ENCODE data around the gene SULT1E1. TPM values are rescaled to one million over a fixed set of nuclear protein-coding genes. Genes with fewer than 3 reads are reported as not detected.

Gene SULT1E1
- total RNA-seq (not detected in 2 replicates), polyA plus RNA-seq (not detected in 2 replicates), polyA minus RNA-seq (not detected in 2 replicates)
- total RNA-seq (2013): 0.56 TPM

DNA sequence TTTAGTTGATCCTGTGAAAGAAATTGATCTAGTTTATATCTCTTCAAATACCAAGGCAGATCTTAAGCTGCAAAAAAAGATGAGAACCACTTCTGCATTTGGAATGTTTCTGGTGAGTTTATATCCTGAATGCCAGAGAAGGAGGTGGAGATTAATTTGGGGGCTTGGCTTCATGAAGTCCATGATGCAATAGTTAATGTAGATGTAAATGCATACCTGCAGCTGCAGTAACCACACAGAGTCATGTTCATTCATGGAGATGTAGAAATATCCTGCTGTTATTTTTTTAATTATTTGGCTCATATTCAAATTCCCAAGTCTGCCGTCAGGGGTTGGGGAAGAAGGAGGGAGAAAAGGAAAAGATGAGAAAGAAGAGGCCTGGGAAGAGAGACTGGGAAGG lies at the start of gene SULT1E1:
TSS of gene SULT1E1 (minus strand) at position 94 of the 400 bp plus-strand sequence. CDS start 2,501 bp downstream, outside the sequence.
- H3K4me3 Mint-ChIP-seq: no peak within 1 kb of the TSS
- H3K4me1 Mint-ChIP-seq: no peaks in the 10 kb centered on the region
- no peak within 1 kb of the TSS for H3K4me3 ChIP-seq (ENCODE audit: control extremely low read depth in 1 of 5, extremely low read depth in 1 of 5, insufficient read depth in 1 of 5, low read depth in 2 of 5, low read length in 4 of 5)
- no peaks in the 10 kb centered on the region for H3K79me2 ChIP-seq (ENCODE audit: control insufficient read depth, insufficient read depth, low read length)
- no peaks in the 10 kb centered on the region for H3K36me3 ChIP-seq (replicated peaks in 1 of 2; ENCODE audit: control extremely low read depth in 1 of 2, control insufficient read depth in 1 of 2, extremely low read depth in 1 of 2, insufficient read depth in 2 of 2, low read length in 1 of 2)
- ChIA-PET POLR2A (no interaction called here), CTCF (no interaction called here)
- no peaks in the 10 kb centered on the region for H3K9me3 ChIP-seq (ENCODE audit: control extremely low read depth in 1 of 3, control insufficient read depth in 2 of 3, insufficient read depth in 1 of 3, low read length in 2 of 3)
- no peak within 1 kb of the TSS for H2AFZ ChIP-seq (ENCODE audit: insufficient read depth, low read depth, low read length, poor library complexity, severe bottlenecking)
- no peaks in the 10 kb centered on the region for H4K20me1 ChIP-seq (ENCODE audit: control insufficient read depth, insufficient read depth, low read length, poor library complexity, severe bottlenecking)
- intact Hi-C loops (cut with micrococcal nuclease): no loop called here
- no peaks in the 10 kb centered on the region for H3K27me3 Mint-ChIP-seq
- H3K4me2 ChIP-seq (replicated peaks; ENCODE audit: low read depth, low read length, poor library complexity, severe bottlenecking): no peak within 1 kb of the TSS
- no peaks in the 10 kb centered on the region for H3K9me3 Mint-ChIP-seq (ENCODE audit: insufficient read depth)
- no peaks in the 10 kb centered on the region for H3K4me1 ChIP-seq (ENCODE audit: control insufficient read depth in 2 of 2, insufficient read depth in 2 of 2, low read length in 2 of 2)
- H3K27ac Mint-ChIP-seq: no peak within 1 kb of the TSS
- TF ChIP-seq, protein P1, sequence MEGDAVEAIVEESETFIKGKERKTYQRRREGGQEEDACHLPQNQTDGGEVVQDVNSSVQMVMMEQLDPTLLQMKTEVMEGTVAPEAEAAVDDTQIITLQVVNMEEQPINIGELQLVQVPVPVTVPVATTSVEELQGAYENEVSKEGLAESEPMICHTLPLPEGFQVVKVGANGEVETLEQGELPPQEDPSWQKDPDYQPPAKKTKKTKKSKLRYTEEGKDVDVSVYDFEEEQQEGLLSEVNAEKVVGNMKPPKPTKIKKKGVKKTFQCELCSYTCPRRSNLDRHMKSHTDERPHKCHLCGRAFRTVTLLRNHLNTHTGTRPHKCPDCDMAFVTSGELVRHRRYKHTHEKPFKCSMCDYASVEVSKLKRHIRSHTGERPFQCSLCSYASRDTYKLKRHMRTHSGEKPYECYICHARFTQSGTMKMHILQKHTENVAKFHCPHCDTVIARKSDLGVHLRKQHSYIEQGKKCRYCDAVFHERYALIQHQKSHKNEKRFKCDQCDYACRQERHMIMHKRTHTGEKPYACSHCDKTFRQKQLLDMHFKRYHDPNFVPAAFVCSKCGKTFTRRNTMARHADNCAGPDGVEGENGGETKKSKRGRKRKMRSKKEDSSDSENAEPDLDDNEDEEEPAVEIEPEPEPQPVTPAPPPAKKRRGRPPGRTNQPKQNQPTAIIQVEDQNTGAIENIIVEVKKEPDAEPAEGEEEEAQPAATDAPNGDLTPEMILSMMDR (IDR thresholded peaks at IDR 0.05): no peak
- TF ChIP-seq EZH2 (IDR thresholded peaks at IDR 0.05; ENCODE audit: borderline replicate concordance, insufficient read depth, low read depth, low read length, poor library complexity, severe bottlenecking): no peak
- no peak for DNase-seq
- no peak within 1 kb of the TSS for H3K9ac ChIP-seq (ENCODE audit: low read length)
- no peaks in the 10 kb centered on the region for H3K27me3 ChIP-seq (replicated peaks in 1 of 4; ENCODE audit: control extremely low read depth in 1 of 4, control insufficient read depth in 3 of 4, insufficient read depth in 4 of 4, low read length in 3 of 4)
- no peak within 1 kb of the TSS for H3K27ac ChIP-seq (ENCODE audit: low read length in 2 of 2)
- WGBS (ENCODE audit: insufficient coverage): no CpG with 5 or more reads among the region's 1 CpG
- ATAC-seq (ENCODE audit: low read depth): no peak

GRCh38 chr4:69909195-69909594 lies 49.2 kb upstream of the SULT1E1 start:
- POLR2A ChIA-PET: no interaction called here

More at GRCh38 chr4:69909195-69909594, 49.2 kb upstream of the SULT1E1 start:
- Histone ChIP-seq H3K4me3 (ENCODE audit: control extremely low read depth in 1 of 5, extremely low read depth in 1 of 5, insufficient read depth in 1 of 5, low read depth in 2 of 5, low read length in 4 of 5) (no peak overlapping the region), H2AFZ (ENCODE audit: insufficient read depth, low read depth, low read length, poor library complexity, severe bottlenecking) (no peak overlapping the region), H3K36me3 (replicated peaks in 1 of 2; ENCODE audit: control extremely low read depth in 1 of 2, control insufficient read depth in 1 of 2, extremely low read depth in 1 of 2, insufficient read depth in 2 of 2, low read length in 1 of 2) (no peaks in the 10 kb centered on the region), H3K4me1 (ENCODE audit: control insufficient read depth in 2 of 2, insufficient read depth in 2 of 2, low read length in 2 of 2) (no peaks in the 10 kb centered on the region), H4K20me1 (ENCODE audit: control insufficient read depth, insufficient read depth, low read length, poor library complexity, severe bottlenecking) (no peaks in the 10 kb centered on the region), H3K79me2 (ENCODE audit: control insufficient read depth, insufficient read depth, low read length) (no peaks in the 10 kb centered on the region), H3K9me3 (ENCODE audit: control extremely low read depth in 1 of 3, control insufficient read depth in 2 of 3, insufficient read depth in 1 of 3, low read length in 2 of 3) (no peaks in the 10 kb centered on the region), H3K9ac (ENCODE audit: low read length) (no peak overlapping the region), H3K27me3 (replicated peaks in 1 of 4; ENCODE audit: control extremely low read depth in 1 of 4, control insufficient read depth in 3 of 4, insufficient read depth in 4 of 4, low read length in 3 of 4) (no peaks in the 10 kb centered on the region), H3K27ac (ENCODE audit: low read length in 2 of 2) (no peak overlapping the region), H3K4me2 (replicated peaks; ENCODE audit: low read depth, low read length, poor library complexity, severe bottlenecking) (no peak overlapping the region)
- whole genome bisulfite sequencing (ENCODE audit: insufficient coverage): 83% methylated on average over 2 of the region's 4 CpGs
- intact Hi-C loops (cut with micrococcal nuclease): no loop called here
- no peak overlapping the region for H3K4me3 Mint-ChIP-seq
- no peaks in the 10 kb centered on the region for H3K27me3 Mint-ChIP-seq
- ATAC-seq (ENCODE audit: low read depth) (no peak), DNase-seq (no peak)
- CTCF ChIA-PET: no interaction called here
- peaks cover 4% of the 10 kb centered on the region for H3K4me1 Mint-ChIP-seq
- H3K9me3 Mint-ChIP-seq (ENCODE audit: insufficient read depth): no peaks in the 10 kb centered on the region
- no peak overlapping the region for H3K27ac Mint-ChIP-seq
- no peak for TF ChIP-seq EZH2 (IDR thresholded peaks at IDR 0.05; ENCODE audit: borderline replicate concordance, insufficient read depth, low read depth, low read length, poor library complexity, severe bottlenecking)
- TF ChIP-seq, protein P1 (IDR thresholded peaks at IDR 0.05): no peak

All from B cell (primary cell).